HG03442 (cell line): ENCODE measurements around the gene RBM19.
"Not testable (repeated sequence)": the region's sequence is repeated elsewhere in the genome, so short reads cannot be mapped to it uniquely, and the experiment has no call there.

Experiments used
- ATAC-seq: cut with Tn5 transposase; IDR thresholded peaks from one replicate; pipeline ENCODE4 v1.9.1; 2021; ENCODE audit warnings: mild to moderate bottlenecking, moderate library complexity; ENCODE audit not compliant: unreplicated experiment

RBM19 gene

DNA sequence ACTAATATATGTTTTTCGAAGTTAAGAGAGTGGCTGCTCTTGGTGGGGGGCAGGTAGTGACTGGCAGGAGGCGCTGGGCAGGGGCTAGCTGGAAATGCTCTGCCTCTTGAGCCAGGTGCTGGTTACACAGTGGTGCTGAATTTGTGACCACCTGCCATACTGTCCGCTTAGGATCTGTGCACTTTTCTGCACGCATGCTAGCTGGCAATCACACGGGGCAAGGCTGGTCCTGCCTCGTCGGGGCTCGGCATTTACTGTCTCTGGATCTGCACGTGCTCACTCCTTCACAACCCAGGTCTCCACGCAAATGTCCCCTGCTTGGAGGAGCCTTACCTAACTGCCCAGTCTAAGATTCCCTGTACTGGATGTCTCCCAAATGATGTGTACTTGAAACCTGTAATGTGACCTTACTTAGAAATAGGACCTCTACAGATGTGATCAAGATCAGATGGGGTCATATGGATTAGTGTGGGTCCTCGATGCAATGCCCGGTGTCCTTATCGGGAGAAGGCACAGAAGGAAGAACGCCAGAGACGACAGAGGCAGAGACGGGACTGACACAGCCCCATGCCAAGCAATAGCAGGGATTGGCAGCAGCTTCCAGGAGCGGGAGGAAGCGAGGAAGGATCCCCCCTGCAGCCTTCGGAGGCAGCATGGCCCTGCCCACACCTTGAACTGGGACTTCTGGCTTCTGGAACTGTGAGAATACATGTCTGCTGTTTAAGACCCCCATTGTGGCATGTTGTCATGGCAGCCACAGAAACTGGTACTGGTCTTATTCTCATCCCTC lies 59.5 kb downstream of the RBM19 start:
- ATAC-seq, result no peak

DNA sequence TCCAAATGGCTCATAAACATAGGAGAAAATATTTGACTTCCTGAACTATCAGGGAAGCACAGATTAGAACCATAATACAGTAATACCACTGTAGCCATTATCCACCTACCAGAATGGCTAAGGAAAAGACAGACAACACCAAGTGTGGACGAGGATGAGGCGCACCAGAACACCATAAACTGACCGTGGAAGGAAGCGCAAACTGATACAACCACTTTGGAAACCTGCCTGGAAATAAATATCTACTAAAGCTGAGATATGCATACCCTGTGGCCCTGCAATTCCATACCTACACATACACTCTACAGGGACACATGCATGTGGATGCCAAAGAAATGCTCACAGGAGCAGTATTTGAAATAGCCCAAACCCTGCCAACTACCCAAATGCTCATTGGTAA lies 60.3 kb downstream of the RBM19 start:
- ATAC-seq, result no peak

DNA sequence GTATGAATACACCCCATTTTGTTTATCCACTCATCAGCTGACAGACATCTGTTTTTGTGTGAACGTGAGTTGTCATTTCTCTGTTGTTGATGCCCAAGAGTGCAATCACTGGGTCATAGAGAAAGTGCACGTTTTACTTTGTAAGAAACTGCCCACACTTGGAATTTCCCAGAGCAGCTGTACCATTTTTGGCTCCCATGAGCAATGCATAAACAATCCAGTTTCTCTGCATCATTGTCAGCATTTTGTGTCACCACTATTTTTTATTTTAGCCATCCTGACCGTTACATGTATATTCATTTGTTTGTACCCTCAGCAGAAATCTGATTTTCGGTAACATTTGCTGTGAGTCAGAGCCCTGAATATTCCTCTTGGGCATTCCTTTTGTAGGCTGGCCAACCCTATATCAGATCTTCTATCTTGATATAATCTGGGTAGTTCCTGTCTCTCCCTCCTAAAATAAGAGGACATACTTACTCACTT lies 62.7 kb downstream of the RBM19 start:
- ATAC-seq, result no peak

DNA sequence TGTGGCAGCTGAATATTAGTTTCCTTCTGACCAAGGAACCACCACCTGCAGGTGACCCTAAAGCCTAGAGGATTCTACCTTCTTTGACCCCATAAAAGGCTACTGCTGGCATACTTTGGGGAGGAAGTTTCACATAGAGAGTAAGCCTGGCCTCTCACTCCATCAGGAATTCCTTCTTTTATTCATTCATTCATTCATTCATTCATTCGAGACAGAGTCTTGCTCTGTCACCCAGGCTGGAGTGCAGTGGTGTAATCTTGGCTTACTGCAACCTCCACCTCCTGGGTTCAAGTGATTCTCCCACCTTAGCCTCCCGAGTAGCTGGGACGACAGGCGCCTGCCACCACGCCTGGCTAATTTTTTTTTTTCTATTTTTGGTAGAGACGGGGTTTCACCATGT lies 64.8 kb downstream of the RBM19 start:
- not testable (repeated sequence) for ATAC-seq

DNA sequence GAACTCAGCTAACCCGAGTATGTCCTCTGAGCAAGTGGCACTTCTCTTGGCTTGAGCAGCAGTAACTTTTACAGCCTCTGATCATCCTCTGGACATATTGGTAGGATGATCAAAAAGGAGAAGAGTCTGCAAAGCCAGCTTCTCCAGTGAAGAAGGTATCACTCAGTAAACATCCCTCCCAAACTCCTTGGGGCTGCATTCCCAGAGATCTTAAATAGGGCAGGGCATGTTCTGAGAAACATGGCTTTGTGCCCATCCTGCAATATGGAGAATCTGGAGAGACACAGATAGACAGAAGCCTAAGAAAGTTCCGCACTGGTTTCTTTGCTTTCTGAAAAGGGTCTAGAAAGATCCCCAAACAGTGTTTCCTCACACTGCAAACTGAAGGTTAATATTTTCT lies 65.4 kb downstream of the RBM19 start:
- ATAC-seq, result no peak

DNA sequence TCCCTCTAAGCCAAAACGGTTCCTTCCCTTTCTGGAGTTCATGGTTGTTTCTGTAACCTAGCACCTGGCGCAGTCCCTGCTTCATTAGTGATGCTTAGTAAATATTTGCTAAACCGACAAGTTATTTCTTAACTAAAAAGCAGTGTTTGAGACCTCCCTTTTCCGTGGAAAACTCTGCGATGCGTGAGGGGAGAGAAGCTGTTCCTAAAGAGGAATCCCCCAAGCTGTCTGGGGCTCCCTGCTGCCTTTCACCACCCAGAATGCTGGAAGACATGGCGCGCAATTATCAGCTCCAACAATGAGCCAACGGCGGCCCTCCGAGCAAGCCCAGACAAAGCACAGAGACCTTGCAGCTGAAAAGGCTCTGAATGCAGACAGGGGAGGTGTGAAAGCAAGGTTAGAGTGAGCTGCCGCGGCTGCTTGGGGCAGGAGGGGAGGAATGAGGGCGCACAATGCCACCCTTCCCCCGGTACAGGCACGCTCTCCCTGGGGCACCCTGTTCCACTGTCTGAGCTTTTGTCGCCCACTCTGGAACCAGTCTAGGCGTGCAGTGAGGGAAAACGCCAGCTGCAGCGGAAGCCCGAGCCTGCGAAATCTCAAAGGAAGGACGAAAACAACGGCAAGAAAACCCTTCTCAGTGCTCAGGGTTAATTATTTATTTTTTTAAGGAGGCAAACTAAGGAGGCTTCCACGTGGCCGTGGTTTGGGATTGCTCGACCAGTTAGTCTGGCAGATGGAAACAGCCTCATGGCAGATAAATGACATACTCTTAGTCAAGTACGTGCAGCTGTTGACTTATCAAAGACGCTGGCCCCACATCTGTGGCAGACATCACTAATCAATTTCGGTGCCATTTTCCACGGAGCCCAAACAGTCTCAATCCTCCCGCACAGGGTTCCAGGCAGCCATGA lies 66.3 kb downstream of the RBM19 start:
- ATAC-seq, result no peak

DNA sequence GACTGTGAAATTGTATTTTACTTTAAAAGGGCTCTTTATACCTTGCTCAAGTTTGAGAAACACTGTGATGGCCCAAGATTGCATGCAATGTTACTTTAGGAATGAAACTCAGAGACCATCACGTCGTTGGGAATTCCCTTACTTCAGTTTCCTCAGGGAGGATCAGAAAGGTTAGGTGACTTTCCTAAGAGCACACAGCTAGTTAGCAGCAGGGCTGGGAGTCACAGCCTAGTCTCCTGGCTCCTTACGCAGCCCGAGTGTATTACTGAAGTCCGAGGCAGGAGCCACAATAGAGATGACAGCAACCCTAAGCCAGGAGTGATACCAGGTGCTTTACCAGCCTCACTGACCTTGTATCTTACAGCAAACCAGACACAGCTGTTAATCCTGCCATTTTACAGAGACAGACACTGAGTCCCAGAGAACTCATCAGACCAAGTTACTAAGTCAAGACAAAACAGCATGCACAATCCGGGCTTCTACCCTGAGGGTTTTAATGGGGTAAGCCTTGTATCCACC lies 67.0 kb downstream of the RBM19 start:
- no peak for ATAC-seq

DNA sequence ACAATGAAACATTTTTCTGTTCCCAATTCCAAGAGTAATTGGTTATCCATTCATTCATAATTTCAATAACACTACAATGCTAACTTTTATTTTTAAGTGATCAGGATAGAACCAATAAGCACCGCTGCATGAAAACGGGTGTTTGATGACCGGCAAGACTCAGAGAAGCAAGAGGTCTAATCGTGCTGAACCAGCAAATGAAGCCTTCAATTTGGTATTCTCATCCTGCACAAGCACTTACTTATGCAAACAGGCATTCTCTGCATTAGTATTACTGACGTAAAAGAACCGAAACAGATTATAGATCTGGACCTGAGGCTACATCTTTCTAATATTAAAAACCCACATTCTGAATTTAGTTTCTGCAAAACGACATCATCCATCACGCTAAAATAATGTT lies 67.7 kb downstream of the RBM19 start:
- ATAC-seq, result no peak

DNA sequence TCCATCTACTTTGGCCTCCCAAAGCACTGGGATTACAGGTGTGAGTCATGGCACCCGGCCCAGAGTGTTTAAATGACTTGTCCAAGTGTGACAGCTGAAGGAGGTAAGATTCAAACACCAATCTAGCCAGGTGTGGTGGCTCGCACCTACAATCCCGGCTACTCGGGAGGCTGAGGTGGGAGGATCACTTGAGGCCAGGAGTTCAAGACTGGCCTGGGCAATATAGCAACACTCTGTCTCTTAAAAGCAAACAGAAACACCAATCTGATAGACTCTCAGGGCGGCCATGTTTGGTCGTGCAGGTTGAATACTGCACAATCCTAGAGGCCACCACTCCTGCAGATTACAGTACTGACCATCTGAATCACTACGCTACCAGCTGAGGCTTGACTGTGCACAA lies 68.7 kb downstream of the RBM19 start:
- no peak for ATAC-seq

DNA sequence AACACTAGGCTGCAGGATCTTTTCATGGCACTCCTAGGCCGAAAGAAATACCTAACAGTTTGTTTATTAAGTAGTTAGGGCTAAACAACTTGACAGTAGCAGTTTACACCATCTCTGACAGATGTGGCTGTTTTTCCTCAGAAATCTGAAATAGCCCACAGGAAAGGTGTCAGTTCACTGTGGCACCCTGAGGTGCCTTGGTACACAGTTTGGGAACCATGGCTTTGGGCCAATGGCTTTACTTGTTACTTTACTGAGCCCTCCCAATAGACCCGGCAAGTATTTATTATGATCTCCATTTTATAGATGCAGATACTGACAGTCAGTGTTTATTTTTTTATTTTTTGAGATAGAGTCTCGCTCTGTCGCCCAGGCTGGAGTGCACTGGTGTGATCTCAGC lies 69.3 kb downstream of the RBM19 start:
- no peak for ATAC-seq

DNA sequence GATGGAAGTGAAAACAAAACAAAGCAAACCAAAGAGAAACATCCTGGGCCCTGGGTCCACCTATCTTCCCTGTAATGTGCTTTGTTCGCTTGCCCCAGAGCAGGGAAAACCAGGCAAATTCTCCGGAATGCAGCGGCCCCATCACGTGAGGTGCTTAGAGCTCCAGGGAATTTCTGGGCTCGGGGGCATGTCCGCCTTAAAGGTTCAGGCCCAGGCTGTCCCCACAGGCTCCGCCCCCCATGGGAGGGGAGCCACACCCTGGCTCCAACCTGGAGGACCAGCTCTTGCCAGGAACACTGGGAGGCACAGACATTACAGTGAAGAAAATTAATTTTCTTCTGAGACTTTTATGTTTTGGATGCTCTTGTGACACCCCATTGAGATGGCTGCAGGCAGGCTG lies 69.9 kb downstream of the RBM19 start:
- no peak for ATAC-seq

DNA sequence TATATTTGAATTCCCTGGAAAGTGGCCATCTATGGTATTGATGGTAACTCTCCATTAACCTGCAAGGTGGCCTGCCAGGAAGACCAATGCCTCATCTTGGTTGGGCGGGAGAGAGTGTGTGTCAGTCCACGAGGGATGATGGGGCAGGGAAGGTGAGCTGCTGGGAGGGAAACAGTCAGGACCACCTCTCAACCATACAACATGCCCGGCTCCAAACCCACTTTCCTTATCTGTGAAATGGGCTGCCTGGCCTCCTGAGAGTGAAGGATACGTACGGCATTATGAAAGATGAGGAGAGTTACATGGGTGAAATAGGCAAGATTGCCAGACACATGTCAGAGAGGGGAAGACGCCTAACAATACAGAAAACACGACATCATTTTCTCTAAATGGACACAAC lies 70.9 kb downstream of the RBM19 start:
- no peak for ATAC-seq

DNA sequence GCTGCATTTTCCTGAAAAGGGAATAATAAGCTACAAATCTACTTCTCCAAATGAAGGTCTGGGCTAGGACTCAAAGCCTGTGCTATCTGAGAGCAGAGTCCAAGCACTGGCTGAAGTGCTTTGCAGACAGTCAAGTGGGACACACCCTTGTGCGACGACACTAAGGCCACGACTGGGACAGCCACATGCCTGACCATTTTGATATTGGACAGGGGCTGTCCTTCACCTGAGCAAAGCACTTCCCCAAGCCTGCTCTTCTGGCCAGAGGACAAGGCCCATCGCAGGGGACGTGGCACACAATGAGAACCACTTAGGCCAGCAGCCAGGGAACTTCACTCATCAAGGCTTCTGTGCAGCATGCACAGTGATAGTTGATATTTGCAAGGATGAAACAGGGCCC lies 71.4 kb downstream of the RBM19 start:
- no peak for ATAC-seq

DNA sequence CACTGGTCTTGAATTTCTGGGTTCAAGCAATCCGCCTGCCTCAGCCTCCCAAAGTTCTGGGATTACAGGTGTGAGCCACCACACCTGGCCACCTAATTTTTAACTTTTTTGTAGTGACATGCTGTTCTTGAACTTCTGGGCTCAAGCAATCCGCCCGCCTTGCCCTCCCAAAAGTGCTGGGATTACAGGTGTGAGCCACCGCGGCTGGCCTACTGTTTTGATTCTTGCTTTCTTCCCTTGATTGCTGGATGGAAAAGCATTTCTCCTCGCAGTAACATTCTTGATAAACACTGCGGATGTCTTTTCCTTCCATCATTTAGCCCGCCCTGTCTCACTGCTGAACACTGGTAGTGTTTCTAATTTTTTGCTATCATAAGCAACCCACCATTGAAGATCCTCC lies 72.9 kb downstream of the RBM19 start:
- no peak for ATAC-seq

DNA sequence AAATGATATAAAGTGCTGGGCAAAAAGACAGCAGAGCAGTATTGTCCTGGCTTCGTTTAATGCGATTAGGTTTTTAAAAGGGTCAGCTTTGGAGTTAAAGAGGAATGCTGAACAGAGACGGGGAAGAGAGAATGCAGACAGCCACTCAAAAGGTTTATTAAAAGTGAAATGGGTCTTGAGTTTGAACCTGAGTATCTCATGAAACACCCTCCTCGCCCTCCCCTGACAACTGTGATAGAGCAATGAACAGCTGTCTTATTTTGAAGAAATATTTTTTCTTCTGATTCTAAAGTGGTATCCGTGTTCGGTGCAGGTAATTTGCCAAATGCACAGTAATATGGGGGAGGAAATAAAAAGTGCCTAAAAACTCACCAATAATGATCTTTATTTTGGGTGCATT lies 73.6 kb downstream of the RBM19 start:
- ATAC-seq, result no peak

DNA sequence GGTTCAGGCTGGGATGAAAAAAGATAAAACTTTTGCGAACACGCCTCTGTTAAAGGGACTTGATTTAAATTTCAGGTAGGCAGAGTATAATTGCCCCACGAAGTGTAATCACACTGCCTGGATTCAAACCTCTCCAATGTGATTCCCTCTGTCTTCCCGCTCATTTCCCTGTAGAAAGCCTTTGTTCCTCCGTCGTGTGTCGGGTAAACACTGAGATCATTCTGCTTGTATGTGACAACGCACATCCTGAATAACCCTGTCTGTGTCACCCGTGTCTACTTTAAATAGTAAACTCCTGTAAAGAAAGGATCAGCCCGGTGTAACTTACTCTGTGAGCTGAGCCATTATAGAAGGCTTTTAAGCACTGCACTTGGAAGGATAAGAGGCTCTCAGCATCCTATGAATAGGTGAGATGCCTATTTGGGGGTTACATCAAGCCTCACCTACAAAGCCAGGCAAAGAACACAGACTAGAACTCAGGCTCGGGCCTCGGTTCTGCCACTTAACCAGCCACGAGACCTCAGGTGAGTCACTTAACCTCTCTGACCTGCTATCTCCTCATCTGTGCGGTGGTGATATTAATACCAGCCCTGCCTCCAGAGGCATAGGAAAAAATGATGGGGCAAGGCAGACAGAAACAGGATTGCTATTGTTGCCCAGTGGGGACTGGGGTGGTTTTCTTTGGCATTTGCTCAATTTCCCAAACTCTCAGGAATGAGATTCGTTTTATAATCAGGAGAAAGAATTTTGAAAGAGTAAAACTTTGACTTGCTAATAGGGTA lies 74.2 kb downstream of the RBM19 start:
- ATAC-seq, result no peak

DNA sequence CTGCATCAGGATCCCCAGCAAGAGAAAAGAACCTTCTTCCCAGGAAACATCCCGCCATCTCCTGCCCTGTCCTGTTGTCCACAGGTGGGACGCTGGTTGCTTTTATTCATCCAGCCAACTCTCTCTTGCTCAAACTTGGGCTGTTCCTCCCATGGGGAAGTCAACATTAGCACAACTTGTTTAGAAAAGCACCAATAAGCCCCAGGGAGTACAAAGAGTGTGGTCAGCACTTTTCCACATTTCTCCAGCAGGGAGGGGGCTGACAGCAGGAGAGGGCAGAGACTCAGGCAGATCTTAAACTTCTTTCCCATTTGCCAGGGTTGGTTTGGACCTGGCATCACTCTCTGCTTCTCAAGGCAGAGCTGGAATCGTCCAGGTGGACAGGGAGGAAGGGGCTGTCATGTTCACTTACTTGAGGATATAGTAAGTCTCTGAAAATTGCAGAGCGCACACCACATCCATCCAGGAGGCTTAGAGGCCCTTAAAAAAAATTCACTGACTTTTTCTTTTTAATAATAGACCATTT lies 74.9 kb downstream of the RBM19 start:
- no peak for ATAC-seq

DNA sequence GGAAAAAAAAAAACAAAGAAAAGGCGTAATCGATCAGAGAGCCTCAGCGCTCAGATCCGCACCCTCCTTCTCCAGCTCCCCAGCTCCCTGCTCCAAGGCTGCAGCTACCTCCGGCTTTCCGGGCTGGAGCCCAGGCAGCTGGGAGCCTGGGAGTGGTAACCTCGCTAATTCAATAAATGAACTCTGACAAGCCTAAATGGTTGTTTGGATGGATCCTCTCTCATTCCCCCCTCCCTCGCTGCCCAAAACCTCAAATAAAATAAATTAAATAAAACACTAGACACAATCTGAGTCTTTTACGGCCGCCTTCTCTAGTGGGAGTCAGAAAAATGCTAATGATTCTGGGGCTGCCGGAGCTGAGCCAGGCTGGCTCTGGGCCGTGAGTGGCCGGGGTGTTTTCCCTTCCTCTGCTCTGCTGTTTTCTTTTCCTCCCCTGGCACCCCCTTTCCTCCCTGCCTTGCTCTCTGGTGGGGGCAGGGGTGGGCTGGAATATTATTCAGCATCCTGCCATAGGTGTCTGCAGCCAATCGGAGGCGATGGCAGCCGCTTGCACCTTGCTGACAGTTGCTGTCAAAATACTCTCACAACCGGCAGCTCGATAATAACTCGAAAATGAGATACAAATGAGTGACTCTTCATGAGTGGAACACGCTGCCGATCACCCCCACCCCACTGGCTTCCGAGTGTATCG lies 76.1 kb downstream of the RBM19 start:
- no peak for ATAC-seq

DNA sequence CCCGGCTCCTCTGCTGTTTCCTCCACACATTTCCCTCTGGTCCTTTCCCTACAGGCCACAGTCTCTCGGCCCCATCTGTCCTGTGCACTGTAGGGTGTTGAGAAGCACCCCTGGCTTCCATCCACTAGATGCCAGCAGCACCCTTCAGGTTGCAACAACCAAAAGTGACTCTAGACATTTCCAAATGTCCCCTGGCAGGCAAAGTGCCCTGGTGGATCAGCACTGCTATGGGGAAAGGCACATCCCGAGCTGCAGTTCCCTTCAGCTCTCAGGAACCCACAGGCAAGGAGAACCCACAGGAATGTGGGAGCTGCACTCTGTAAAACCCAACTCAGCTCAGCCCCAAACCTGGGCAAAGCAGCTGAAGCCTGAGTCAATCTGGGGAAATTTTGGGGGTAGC lies 77.0 kb downstream of the RBM19 start:
- ATAC-seq, result no peak

DNA sequence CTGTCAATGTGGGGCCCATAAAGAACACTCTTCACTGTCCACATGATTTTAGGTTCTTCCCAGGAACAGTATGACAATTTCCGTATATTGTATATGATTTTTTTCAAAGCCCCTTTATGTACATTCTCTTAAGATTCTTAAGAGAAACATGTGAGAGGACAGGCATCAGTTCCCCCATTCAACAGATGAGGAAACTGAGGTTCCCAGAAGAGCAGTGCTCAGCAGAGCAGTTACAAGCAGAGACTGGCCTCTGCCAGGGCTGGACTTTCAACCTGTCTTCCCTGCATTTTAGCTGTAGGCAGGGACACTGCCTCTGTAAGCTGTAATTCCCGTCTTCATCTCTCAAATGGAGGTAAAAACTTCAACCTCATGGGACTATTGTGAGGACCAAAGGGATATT lies 77.7 kb downstream of the RBM19 start:
- ATAC-seq, result no peak
